GM12878 (cell line): ENCODE results near the gene DCC. TPM values are rescaled to one million over a fixed set of nuclear protein-coding genes. Genes with fewer than 3 reads are reported as not detected.

Experiments used
- ATAC-seq: fragments of 200-7000 bp; cut with Tn5 transposase; 3 replicates; pipeline ENCODE4 v1.9.1; 2020; ENCODE audit warnings: mild to moderate bottlenecking, moderate library complexity
- BruUV-seq: library from RNA; stranded (reverse); fragments of 400-500 nt; replicated peaks from 2 replicates; lab custom pipeline; 2021; lab: Mats Ljungman, UMichigan
- CTCF ChIA-PET: fragments of 300-600 bp; sonication (Branson Sonifier 250); formaldehyde crosslinking; extraction: SDS; loops from one replicate; lab custom pipeline; 2021; ENCODE audit warnings: inconsistent platforms; lab: Yijun Ruan, JAX
- POLR2A ChIA-PET: fragments of 350-600 bp; formaldehyde crosslinking; extraction: SDS; loops from one replicate; lab custom pipeline; 2021; ENCODE audit warnings: inconsistent platforms; lab: Charles Lee
- RAD21 ChIA-PET: fragments of 300-600 bp; sonication (Branson Sonifier 250); formaldehyde crosslinking; loops from one replicate; lab custom pipeline; 2023; ENCODE audit warnings: antibody characterized with exemption; ENCODE audit not compliant: unreplicated experiment; lab: Charles Lee
- SMC1A ChIA-PET: fragments of 300-600 bp; sonication (Branson Sonifier 250); formaldehyde crosslinking; loops from one replicate; lab custom pipeline; 2023; ENCODE audit not compliant: unreplicated experiment, uncharacterized antibody; lab: Charles Lee
- DNase-seq: peaks from one replicate; pipeline ENCODE4 v3.0.0-alpha.2; 2011; ENCODE audit warnings: low read depth, low spot score
- FAIRE-seq: peaks from 3 replicates; lab custom pipeline; 2011; peaks lifted over from hg19 to GRCh38; lab: Jason Lieb, UNC
- H2AFZ ChIP-seq: 2 replicates; pipeline ENCODE4 v1.6.0; 2011; ENCODE audit warnings: low read depth, low read length, control low read depth; ENCODE audit not compliant: control insufficient read depth
- H3K27ac ChIP-seq: 2 replicates; pipeline ENCODE4 v1.5.1; 2011; ENCODE audit warnings: control low read depth; ENCODE audit not compliant: control insufficient read depth, insufficient read depth
- H3K27me3 ChIP-seq, 2 experiments: replicated peaks in 1 of 2; 2 replicates each; pipeline versions ENCODE4 v1.6.0 to v1.6.1; 2011; ENCODE audit warnings: low read length in 1 of 2; ENCODE audit not compliant: control insufficient read depth in 2 of 2, insufficient read depth in 2 of 2
- H3K36me3 ChIP-seq, 2 experiments: 2 replicates each; pipeline ENCODE4 v1.5.1; 2011; ENCODE audit warnings: low read length in 1 of 2; ENCODE audit not compliant: control insufficient read depth in 2 of 2, insufficient read depth in 2 of 2
- H3K4me1 ChIP-seq: 2 replicates; pipeline ENCODE4 v1.6.1; 2011; ENCODE audit warnings: mild to moderate bottlenecking, low read length, moderate library complexity, mixed read lengths; ENCODE audit not compliant: control insufficient read depth, insufficient read depth
- H3K4me2 ChIP-seq: 2 replicates; pipeline ENCODE4 v1.6.0; 2011; ENCODE audit warnings: control low read depth; ENCODE audit not compliant: control insufficient read depth, insufficient read depth
- H3K4me3 ChIP-seq: fragments of 200-600 bp; sonication (generic); 2 replicates; pipeline ENCODE4 v1.5.1; 2016
- H3K79me2 ChIP-seq: 2 replicates; pipeline ENCODE4 v1.6.0; 2011; ENCODE audit warnings: low read length; ENCODE audit not compliant: control insufficient read depth, insufficient read depth
- H3K9ac ChIP-seq: 2 replicates; pipeline ENCODE4 v1.8.0; 2011; ENCODE audit warnings: low read length, control low read depth, mixed read lengths; ENCODE audit not compliant: control insufficient read depth, insufficient read depth
- H3K9me3 ChIP-seq: replicated peaks from 3 replicates; pipeline ENCODE4 v1.5.1; 2011; ENCODE audit warnings: mild to moderate bottlenecking, low read length; ENCODE audit not compliant: control insufficient read depth, insufficient read depth
- H4K20me1 ChIP-seq: 2 replicates; pipeline ENCODE4 v1.6.0; 2011; ENCODE audit not compliant: control insufficient read depth, insufficient read depth
- ASH2L ChIP-seq: fragments of 300-600, 200-600 bp; sonication (generic); IDR thresholded peaks from 2 replicates; pipeline ENCODE4 v1.6.1; 2017; ENCODE audit warnings: low read depth, mild to moderate bottlenecking, borderline replicate concordance
- BCL3 ChIP-seq: IDR thresholded peaks from 2 replicates; pipeline ENCODE4 v1.6.1; 2011; ENCODE audit warnings: borderline replicate concordance, low read depth, mild to moderate bottlenecking, moderate library complexity, low read length; ENCODE audit not compliant: insufficient read depth, poor library complexity, severe bottlenecking
- KAT2A ChIP-seq: conservative IDR thresholded peaks from 2 replicates; pipeline ENCODE4 v1.6.1; 2011; ENCODE audit warnings: low read depth, low read length; ENCODE audit not compliant: control insufficient read depth
- MXI1 ChIP-seq: fragments of 150-350 bp; IDR thresholded peaks from 2 replicates; pipeline ENCODE4 v1.6.1; 2011; ENCODE audit warnings: low read depth, mild to moderate bottlenecking, inconsistent platforms, low read length, improper control_type of control experiment
- PAX8 ChIP-seq: fragments of 450-650 bp; IDR thresholded peaks from 2 replicates; pipeline ENCODE4 v1.6.1; 2017; ENCODE audit warnings: mild to moderate bottlenecking, moderate library complexity
- TCF7 ChIP-seq: IDR thresholded peaks from 2 replicates; pipeline ENCODE4 v1.6.1; 2014; ENCODE audit warnings: antibody characterized with exemption, borderline replicate concordance
- in situ Hi-C: fragments of 300-500 bp; cut with MboI; formaldehyde crosslinking; loops from 9 replicates; pipeline ENCODE4 v1.14.3; 2018; ENCODE audit warnings: mixed read lengths
- intact Hi-C: fragments of 100-400 bp; cut with micrococcal nuclease; formaldehyde crosslinking; loops from one replicate; pipeline ENCODE4 v1.14.2; 2022; ENCODE audit not compliant: unreplicated experiment
- polyA plus RNA-seq, 11 experiments: library from polyadenylated mRNA; depleted of rRNA in 4 of 11; unstranded in 6 of 11; stranded (reverse) in 5 of 11; fragments of >200 nt; fragmentation: Nextera tagmentation in 4 of 11; fragmentation: Illumina TruSeq in 1 of 11; extraction: Ambion mirVana in 4 of 11; extraction: Trizol in 1 of 11; gene quantifications; 1 replicate in 1 of 11; 2 replicates in 10 of 11; pipeline versions ENCODE4 v1.2.1 to v1.2.3, GENCODE V29; 2011 to 2016; ENCODE audit warnings: inconsistent platforms in 2 of 11, missing spikeins in 2 of 11, low read depth in 1 of 11
- total RNA-seq, 4 experiments: library from RNA; depleted of rRNA in 3 of 4; stranded (reverse); fragments of >200 nt in 3 of 4; fragmentation: Illumina TruSeq in 1 of 4; extraction: Trizol in 1 of 4; gene quantifications; 2 replicates each; pipeline versions ENCODE4 v1.2.1 to v1.2.3, GENCODE V29; 2013 to 2021
- TF ChIP-seq, protein P1 (sequence below): fragments of 450-650 bp; IDR thresholded peaks from 2 replicates; pipeline ENCODE4 v1.6.1; 2018; ENCODE audit warnings: mild to moderate bottlenecking, low read depth, moderate library complexity; ENCODE audit not compliant: partially characterized antibody

The DCC gene
- total and polyA plus RNA-seq, 10 of the 15 experiments (the other 5 are each of a cell fraction or from before 2014, with no cell fraction given) = 0.01 TPM; not detected in 9

DNA sequence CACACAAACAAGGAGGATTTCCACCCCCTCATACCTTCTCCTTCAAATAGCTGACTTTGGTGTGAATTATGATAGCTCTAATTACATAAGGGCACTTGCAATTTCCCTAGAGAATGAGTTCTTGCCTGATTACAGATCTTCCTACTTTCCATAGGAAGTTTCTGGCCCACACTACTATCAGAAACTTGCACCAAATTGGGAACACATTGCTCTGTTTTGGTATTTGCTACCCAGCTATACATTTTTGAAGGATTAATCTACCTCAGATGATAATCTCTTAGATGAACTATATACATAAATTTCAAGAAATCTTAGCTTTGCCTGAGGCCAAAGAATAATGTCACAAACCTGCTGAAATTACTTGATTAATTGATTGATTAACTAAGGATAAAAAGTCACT, 4.9 kb downstream of the DCC start:
- Histone ChIP-seq H3K4me2 (no peak overlapping the region), H3K4me3 (no peak overlapping the region), H3K9me3 (no peaks in the 10 kb centered on the region), H3K79me2 (no peaks in the 10 kb centered on the region), H4K20me1 (no peaks in the 10 kb centered on the region), H2AFZ (no peak overlapping the region), H3K4me1 (no peaks in the 10 kb centered on the region), H3K36me3 (no peaks in the 10 kb centered on the region), H3K27ac (no peak overlapping the region), H3K9ac (no peak overlapping the region), H3K27me3 (peaks cover 2 to 5% of the 10 kb centered on the region in 2 experiments; a peak in 1 of 4 replicates)
- ChIA-PET CTCF (interaction anchor here (1.2 kb wide), 1 partner anchor 55 kb away, joined by 3 read pairs; no protein-coding TSS in a partner anchor), SMC1A (no interaction called here), RAD21 (no interaction called here), POLR2A (no interaction called here)
- intact Hi-C loops = loop anchor here (5.0 kb wide), 1 partner anchor 52 kb away; no protein-coding TSS in a partner anchor
- in situ Hi-C loops = no loop called here
- ATAC-seq (no peak), DNase-seq (no peak), FAIRE-seq (no peak)
- TF ChIP-seq PAX8 (no peak), BCL3 (no peak), KAT2A (no peak), TCF7 (no peak), MXI1 (no peak), ASH2L (no peak)
- TF ChIP-seq, protein P1, sequence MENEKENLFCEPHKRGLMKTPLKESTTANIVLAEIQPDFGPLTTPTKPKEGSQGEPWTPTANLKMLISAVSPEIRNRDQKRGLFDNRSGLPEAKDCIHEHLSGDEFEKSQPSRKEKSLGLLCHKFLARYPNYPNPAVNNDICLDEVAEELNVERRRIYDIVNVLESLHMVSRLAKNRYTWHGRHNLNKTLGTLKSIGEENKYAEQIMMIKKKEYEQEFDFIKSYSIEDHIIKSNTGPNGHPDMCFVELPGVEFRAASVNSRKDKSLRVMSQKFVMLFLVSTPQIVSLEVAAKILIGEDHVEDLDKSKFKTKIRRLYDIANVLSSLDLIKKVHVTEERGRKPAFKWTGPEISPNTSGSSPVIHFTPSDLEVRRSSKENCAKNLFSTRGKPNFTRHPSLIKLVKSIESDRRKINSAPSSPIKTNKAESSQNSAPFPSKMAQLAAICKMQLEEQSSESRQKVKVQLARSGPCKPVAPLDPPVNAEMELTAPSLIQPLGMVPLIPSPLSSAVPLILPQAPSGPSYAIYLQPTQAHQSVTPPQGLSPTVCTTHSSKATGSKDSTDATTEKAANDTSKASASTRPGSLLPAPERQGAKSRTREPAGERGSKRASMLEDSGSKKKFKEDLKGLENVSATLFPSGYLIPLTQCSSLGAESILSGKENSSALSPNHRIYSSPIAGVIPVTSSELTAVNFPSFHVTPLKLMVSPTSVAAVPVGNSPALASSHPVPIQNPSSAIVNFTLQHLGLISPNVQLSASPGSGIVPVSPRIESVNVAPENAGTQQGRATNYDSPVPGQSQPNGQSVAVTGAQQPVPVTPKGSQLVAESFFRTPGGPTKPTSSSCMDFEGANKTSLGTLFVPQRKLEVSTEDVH = no peak
- no TSS peak for BruUV-seq
